ENCODE results near the gene OR5T3. TPM values are rescaled to one million over a fixed set of nuclear protein-coding genes. Genes with fewer than 3 reads are reported as not detected.
"Not testable (repeated sequence)": the region's sequence is repeated elsewhere in the genome, so short reads cannot be mapped to it uniquely, and the experiment has no call there.

Gene OR5T3
- not detected in 2 replicates for total RNA-seq

DNA sequence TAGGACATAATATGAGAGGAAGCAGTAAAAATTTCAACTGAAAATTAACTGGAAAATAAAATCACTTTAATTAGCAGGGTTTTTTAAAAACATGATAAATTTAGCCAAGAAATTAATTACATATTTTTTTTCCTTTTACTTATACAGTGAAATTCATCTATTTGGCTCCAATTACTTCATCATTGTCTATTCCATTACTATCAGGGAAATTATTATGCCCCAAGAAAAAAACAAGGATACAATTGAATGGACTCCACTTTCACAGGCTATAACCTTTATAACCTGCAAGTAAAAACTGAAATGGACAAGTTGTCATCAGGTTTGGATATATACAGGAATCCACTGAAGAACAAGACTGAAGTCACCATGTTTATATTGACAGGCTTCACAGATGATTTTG lies at the start of gene OR5T3:
TSS of gene OR5T3 (plus strand) at position 301 of the 400 bp plus-strand sequence. CDS start at position 301, 0 bp downstream.
- DNase-seq (no peak), ATAC-seq (ENCODE audit: low read depth) (no peak)
- no peaks in the 10 kb centered on the region for H3K27me3 Mint-ChIP-seq
- TF ChIP-seq, protein P1, sequence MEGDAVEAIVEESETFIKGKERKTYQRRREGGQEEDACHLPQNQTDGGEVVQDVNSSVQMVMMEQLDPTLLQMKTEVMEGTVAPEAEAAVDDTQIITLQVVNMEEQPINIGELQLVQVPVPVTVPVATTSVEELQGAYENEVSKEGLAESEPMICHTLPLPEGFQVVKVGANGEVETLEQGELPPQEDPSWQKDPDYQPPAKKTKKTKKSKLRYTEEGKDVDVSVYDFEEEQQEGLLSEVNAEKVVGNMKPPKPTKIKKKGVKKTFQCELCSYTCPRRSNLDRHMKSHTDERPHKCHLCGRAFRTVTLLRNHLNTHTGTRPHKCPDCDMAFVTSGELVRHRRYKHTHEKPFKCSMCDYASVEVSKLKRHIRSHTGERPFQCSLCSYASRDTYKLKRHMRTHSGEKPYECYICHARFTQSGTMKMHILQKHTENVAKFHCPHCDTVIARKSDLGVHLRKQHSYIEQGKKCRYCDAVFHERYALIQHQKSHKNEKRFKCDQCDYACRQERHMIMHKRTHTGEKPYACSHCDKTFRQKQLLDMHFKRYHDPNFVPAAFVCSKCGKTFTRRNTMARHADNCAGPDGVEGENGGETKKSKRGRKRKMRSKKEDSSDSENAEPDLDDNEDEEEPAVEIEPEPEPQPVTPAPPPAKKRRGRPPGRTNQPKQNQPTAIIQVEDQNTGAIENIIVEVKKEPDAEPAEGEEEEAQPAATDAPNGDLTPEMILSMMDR (IDR thresholded peaks at IDR 0.05): no peak
- H3K9me3 Mint-ChIP-seq: peaks cover 7% of the 10 kb centered on the region
- no peaks in the 10 kb centered on the region for H3K36me3 Mint-ChIP-seq (ENCODE audit: low read depth)
- ChIA-PET POLR2A (no interaction called here), CTCF (no interaction called here)
- no peaks in the 10 kb centered on the region for H3K4me1 Mint-ChIP-seq
- no peak within 1 kb of the TSS for H3K27ac Mint-ChIP-seq
- H3K4me3 Mint-ChIP-seq: no peak within 1 kb of the TSS
- intact Hi-C loops (cut with micrococcal nuclease): no loop called here

DNA sequence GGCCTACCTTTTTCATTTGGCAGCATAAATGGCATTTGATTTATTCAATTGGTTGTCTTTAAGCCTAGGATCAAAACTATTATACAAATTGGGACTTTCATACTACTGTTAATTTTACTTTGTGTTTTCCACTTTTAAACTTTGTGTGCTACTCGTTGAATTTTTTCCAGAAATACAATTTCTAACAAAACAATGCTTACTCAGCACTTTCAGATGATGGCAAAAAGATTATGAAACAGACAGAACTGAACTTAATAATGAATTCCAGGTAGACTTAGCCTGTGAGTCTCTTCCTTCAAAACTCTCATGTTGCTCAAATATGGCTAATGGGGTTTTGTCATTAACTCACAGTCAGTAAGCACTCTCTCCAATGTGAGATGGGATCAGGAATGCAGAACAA lies 44.3 kb upstream of the OR5T3 start:
- Mint-ChIP-seq H3K36me3 (ENCODE audit: low read depth) (no peaks in the 10 kb centered on the region), H3K27ac (no peak overlapping the region), H3K4me3 (no peak overlapping the region), H3K4me1 (no peaks in the 10 kb centered on the region), H3K27me3 (no peaks in the 10 kb centered on the region), H3K9me3 (peaks cover 5% of the 10 kb centered on the region)
- no peak for DNase-seq
- ChIA-PET POLR2A (no interaction called here), CTCF (no interaction called here)
- TF ChIP-seq, protein P1 (IDR thresholded peaks at IDR 0.05): no peak
- ATAC-seq (ENCODE audit: low read depth): no peak
- intact Hi-C loops (cut with micrococcal nuclease): no loop called here

DNA sequence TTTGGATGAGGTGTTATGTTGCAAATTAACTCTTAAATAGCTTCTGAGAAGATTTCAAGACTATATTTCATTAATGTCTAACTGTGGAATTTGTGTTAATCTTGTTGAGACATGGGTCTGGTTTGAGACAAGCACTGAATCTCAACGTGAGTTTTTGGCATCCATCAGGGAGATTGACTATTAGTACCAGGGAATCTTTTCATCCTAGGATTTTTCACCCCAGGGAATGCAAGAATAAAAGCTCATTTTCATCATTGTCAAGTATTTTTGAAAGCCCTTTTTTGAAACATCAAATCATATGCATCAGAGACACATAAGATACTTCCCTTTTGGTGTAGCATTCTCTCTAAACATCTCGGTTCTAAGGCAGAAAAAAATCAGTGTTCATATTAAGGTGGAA lies 37.5 kb upstream of the OR5T3 start:
- DNase-seq (no peak), ATAC-seq (ENCODE audit: low read depth) (no peak)
- CTCF ChIA-PET: no interaction called here
- Mint-ChIP-seq H3K9me3 (peaks cover 22% of the 10 kb centered on the region), H3K27me3 (no peaks in the 10 kb centered on the region), H3K27ac (no peak overlapping the region), H3K4me3 (no peak overlapping the region), H3K4me1 (no peaks in the 10 kb centered on the region), H3K36me3 (ENCODE audit: low read depth) (no peaks in the 10 kb centered on the region)
- POLR2A ChIA-PET: no interaction called here
- TF ChIP-seq, protein P1 (IDR thresholded peaks at IDR 0.05): no peak
- intact Hi-C loops (cut with micrococcal nuclease): no loop called here

DNA sequence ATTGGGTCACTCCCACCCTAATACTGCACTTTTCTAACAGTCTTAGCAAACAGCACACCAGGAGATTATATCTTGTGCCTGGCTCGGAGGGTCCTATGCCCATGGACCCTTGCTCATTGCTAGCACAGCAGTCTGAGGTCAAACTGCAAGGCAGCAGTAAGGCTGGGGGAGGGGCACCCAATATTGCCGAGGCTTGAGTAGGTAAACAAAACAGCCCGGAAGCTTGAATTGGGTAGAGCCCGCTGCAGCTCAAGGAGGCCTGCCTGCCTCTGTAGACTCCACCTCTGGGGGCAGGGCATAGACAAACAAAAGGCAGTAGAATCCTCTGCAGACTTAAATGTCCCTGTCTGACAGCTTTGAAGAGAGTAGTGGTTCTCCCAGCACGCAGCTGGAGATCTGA lies 32.3 kb upstream of the OR5T3 start:
- intact Hi-C loops (cut with micrococcal nuclease): not testable (repeated sequence)

DNA sequence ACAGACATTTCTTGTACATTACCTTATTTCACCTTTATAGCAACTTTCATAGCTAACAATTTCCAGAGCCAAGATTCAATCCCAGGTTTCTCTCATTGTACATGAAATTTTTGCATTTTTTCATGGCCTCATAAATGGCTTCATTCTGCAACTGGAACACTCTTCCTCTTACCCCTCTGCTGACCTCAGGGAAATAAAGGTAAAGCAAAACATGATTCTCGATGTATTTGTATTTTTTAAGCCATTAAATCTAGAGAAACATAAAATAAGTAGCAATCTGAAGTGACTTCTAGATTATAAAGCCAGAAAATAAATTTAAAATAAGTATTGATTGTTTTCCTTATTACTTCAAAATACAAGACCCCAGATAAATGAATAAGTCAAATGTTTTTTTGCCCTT lies 17.9 kb upstream of the OR5T3 start, which contains the start of gene OR5T2:
TSS of gene OR5T2 (minus strand) at position 101 of the 400 bp plus-strand sequence. CDS start 1,193 bp downstream, outside the sequence.
- Mint-ChIP-seq H3K27ac (no peak within 1 kb of the TSS), H3K36me3 (ENCODE audit: low read depth) (no peaks in the 10 kb centered on the region), H3K4me1 (no peaks in the 10 kb centered on the region), H3K9me3 (peaks cover 5% of the 10 kb centered on the region), H3K4me3 (no peak within 1 kb of the TSS), H3K27me3 (no peaks in the 10 kb centered on the region)
- intact Hi-C loops (cut with micrococcal nuclease): no loop called here
- DNase-seq (no peak), ATAC-seq (ENCODE audit: low read depth) (no peak)
- TF ChIP-seq, protein P1 (IDR thresholded peaks at IDR 0.05): no peak
- CTCF ChIA-PET: no interaction called here
- POLR2A ChIA-PET: no interaction called here

More for the DNA sequence above, 32.3 kb upstream of the OR5T3 start:
- H3K4me1 Mint-ChIP-seq; CTCF ChIA-PET; H3K4me3 Mint-ChIP-seq; POLR2A ChIA-PET; DNase-seq; ATAC-seq (ENCODE audit: low read depth); H3K27ac Mint-ChIP-seq; H3K36me3 Mint-ChIP-seq (ENCODE audit: low read depth); H3K27me3 Mint-ChIP-seq: not testable (repeated sequence)
- peaks cover 28% of the 10 kb centered on the region for H3K9me3 Mint-ChIP-seq

DNA sequence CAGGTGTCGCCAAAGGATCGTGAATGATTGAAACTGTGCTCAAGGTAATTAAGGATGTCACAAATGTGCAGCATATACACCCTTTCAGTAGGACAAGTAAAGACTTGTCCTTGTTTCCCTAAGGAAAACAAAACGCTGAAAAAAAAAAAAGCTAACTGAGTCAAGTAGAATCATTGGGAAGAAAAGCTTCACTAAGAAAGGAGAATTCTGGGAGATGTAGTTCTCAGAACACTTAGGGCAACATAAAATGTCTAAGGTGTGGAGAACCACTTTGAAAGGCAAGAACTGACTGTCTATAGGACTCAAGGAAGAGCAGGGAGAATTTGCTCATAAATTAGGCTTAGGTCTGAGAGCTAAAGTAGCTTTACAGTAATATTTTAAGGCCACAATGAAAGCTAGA lies 19.0 kb downstream of the OR5T3 start:
- Mint-ChIP-seq H3K27me3 (no peaks in the 10 kb centered on the region), H3K4me3 (no peak overlapping the region), H3K4me1 (no peaks in the 10 kb centered on the region), H3K9me3 (peaks cover 6% of the 10 kb centered on the region), H3K27ac (no peak overlapping the region), H3K36me3 (ENCODE audit: low read depth) (no peaks in the 10 kb centered on the region)
- no peak for DNase-seq
- intact Hi-C loops (cut with micrococcal nuclease): no loop called here
- ATAC-seq (ENCODE audit: low read depth): no peak
- TF ChIP-seq, protein P1 (IDR thresholded peaks at IDR 0.05): no peak
- POLR2A ChIA-PET: no interaction called here
- CTCF ChIA-PET: no interaction called here

Measured in activated B cell treated with CpG ODN at 0.5 μM for 24 hours (primary cell).